ENCODE results near the gene MTUS2.

Gene MTUS2

GRCh38 chr13:29024783-29025182 is 204.6 kb downstream of the MTUS2 start:
- no peak for DNase-seq (ENCODE audit: low read depth)

- no peak for DNase-seq (ENCODE audit: low read depth)
These were observed 208.7 kb downstream of the MTUS2 start for GRCh38 chr13:29028868-29029267.

GRCh38 chr13:29038700-29039099 is 218.6 kb downstream of the MTUS2 start:
- no peak for DNase-seq (ENCODE audit: low read depth)

- no peak for DNase-seq (ENCODE audit: low read depth)
These were observed 219.1 kb downstream of the MTUS2 start for GRCh38 chr13:29039212-29039611.

GRCh38 chr13:29046588-29046987 is 226.4 kb downstream of the MTUS2 start:
- DNase-seq (ENCODE audit: low read depth) = no peak

GRCh38 chr13:29049524-29049923 is 229.4 kb downstream of the MTUS2 start:
- no peak for DNase-seq (ENCODE audit: low read depth)

GRCh38 chr13:29050719-29051118 is 230.6 kb downstream of the MTUS2 start:
- no peak for DNase-seq (ENCODE audit: low read depth)

GRCh38 chr13:29059800-29060199 is 239.7 kb downstream of the MTUS2 start:
- no peak for DNase-seq (ENCODE audit: low read depth)

- no peak for DNase-seq (ENCODE audit: low read depth)
These were observed 245.0 kb downstream of the MTUS2 start for GRCh38 chr13:29065142-29065541.

GRCh38 chr13:29067306-29067945 is 247.3 kb downstream of the MTUS2 start:
- no peak for DNase-seq (ENCODE audit: low read depth)

GRCh38 chr13:29073755-29074154 is 253.6 kb downstream of the MTUS2 start:
- DNase-seq (ENCODE audit: low read depth) = no peak

GRCh38 chr13:29077051-29077813 is 257.1 kb downstream of the MTUS2 start:
- no peak for DNase-seq (ENCODE audit: low read depth)

GRCh38 chr13:29081036-29081435 is 260.9 kb downstream of the MTUS2 start:
- DNase-seq (ENCODE audit: low read depth) = no peak

- DNase-seq (ENCODE audit: low read depth) = no peak
These were observed 261.7 kb downstream of the MTUS2 start for GRCh38 chr13:29081697-29082440.

GRCh38 chr13:29099781-29100406 is 279.8 kb downstream of the MTUS2 start:
- no peak for DNase-seq (ENCODE audit: low read depth)

GRCh38 chr13:29100758-29101157 is 280.6 kb downstream of the MTUS2 start:
- DNase-seq (ENCODE audit: low read depth) = no peak

GRCh38 chr13:29101409-29101808 is 281.3 kb downstream of the MTUS2 start:
- no peak for DNase-seq (ENCODE audit: low read depth)

- no peak for DNase-seq (ENCODE audit: low read depth)
These were observed 281.8 kb downstream of the MTUS2 start for GRCh38 chr13:29101905-29102304.

- DNase-seq (ENCODE audit: low read depth) = no peak
These were observed 283.1 kb downstream of the MTUS2 start for GRCh38 chr13:29103065-29103800.

GRCh38 chr13:29104461-29104860 is 284.3 kb downstream of the MTUS2 start:
- DNase-seq (ENCODE audit: low read depth) = no peak

- DNase-seq (ENCODE audit: low read depth) = no peak
These were observed 285.6 kb downstream of the MTUS2 start for GRCh38 chr13:29105779-29106178.

- no peak for DNase-seq (ENCODE audit: low read depth)
These were observed 286.5 kb downstream of the MTUS2 start for GRCh38 chr13:29106651-29107050.

Data from activated T-helper 9 cell treated with anti-CD3 and anti-CD28 coated beads, Interleukin-2, amount 50 U/mL, for 16 hours (primary cell).